Activated naive CD8-positive, alpha-beta T cell (primary cell): Measurements from ENCODE around the gene CTU2.

Experiments used
- H3K27ac Mint-ChIP-seq: one replicate; pipeline ENCODE4 v1.8.0; 2021; ENCODE audit warnings: mixed read lengths
- H3K27me3 Mint-ChIP-seq: one replicate; pipeline ENCODE4 v1.8.0; 2021; ENCODE audit warnings: mixed read lengths
- H3K36me3 Mint-ChIP-seq: one replicate; pipeline ENCODE4 v1.8.0; 2021; ENCODE audit warnings: mixed read lengths
- H3K4me1 Mint-ChIP-seq: one replicate; pipeline ENCODE4 v1.8.0; 2021; ENCODE audit warnings: low read depth, mixed read lengths
- H3K4me3 Mint-ChIP-seq: one replicate; pipeline ENCODE4 v1.8.0; 2021; ENCODE audit warnings: mild to moderate bottlenecking, mixed read lengths
- H3K9me3 Mint-ChIP-seq: one replicate; pipeline ENCODE4 v1.8.0; 2021; ENCODE audit warnings: low read depth, mixed read lengths

CTU2 gene

DNA sequence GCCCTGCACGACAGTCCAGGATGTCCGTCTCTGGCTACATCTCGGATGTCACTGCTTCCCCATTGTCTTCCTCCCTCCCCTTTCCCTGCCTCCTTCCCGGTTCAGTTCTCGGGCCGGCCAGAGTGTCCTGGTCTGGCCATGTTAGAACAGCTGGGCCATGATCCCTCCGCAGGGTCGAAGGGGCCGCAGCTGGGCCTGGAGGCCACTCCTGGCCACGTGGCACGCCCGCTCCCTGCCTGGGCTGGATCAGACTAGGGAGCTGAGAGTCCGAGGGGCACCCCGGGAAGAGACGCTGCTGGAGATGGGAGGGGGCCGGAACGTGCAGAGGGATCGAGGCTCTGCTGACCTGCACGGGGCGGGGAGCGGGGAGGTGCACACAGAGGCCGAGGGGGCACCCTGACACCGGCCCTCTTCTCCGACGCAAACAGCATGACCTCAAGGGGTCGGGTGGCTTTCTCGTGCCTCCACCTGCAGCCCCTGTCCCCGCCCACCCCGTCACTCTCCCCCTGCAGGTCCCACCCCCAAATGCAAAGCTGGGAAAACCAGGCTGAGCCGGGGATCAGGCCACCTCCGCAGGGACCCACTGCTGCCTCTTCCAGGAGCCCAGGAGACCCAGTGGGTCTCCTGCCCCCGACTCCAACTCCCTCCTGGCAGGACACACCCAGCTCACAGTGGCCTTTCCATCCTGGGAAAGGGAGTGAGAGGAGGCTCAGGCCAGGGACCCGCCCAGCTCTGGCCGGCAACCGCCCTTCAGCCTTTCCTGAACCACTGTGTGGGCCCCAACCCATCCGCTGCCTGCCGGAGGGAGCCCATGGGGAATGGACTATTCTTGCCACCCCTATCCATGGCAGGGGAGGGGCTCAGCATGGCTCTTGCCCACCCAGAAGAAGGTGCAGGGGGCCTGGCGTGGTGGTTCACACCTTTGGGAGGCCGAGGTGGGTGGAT is 38.5 kb downstream of the CTU2 start:
- Mint-ChIP-seq H3K4me3 (no peak overlapping the region), H3K36me3 (no peaks in the 10 kb centered on the region), H3K4me1 (peaks cover 23% of the 10 kb centered on the region), H3K9me3 (no peaks in the 10 kb centered on the region), H3K27me3 (no peaks in the 10 kb centered on the region), H3K27ac (no peak overlapping the region)

- Mint-ChIP-seq H3K36me3 (no peaks in the 10 kb centered on the region), H3K9me3 (no peaks in the 10 kb centered on the region), H3K4me1 (peaks cover 23% of the 10 kb centered on the region), H3K27ac (no peak overlapping the region), H3K27me3 (no peaks in the 10 kb centered on the region), H3K4me3 (no peak overlapping the region)
Observed at GRCh38 chr16:88746506-88746905, 40.2 kb downstream of the CTU2 start.

DNA sequence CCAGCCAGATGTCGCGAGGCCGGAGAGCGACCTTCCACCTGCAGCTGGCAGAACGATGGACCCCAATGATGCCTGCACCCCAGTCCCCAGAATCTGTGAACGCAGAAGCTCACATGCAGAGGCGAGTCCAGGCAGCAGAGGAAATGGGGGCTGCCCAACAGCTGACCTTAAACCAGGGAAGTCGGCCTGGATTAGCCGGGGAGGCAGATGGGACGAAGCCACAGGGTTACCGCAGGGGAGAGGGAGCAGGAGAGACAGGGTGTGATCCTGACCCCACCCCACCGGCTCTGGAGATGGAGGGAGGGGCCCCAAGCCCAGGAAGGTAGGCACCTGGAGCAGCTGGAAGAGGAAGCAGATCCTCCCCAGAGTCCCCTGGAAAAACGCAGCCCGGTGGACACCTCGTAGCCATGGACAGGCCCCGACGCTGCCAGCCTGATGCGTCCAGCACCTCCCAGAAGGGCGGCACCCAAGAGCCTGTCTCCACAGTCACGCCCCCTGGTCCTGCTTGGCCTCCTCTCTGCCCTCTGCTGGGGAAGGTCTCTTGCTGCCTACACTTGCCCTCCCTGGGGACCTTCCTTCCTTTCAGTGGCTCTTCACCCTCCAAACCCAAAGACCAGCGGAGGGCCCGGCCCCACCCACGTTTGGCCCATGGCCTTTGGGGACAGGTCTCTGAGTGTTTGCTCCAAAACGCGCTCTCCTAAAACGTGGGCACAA is 41.4 kb downstream of the CTU2 start:
- H3K4me3 Mint-ChIP-seq: no peak overlapping the region
- H3K36me3 Mint-ChIP-seq: no peaks in the 10 kb centered on the region
- H3K27me3 Mint-ChIP-seq: no peaks in the 10 kb centered on the region
- no peaks in the 10 kb centered on the region for H3K9me3 Mint-ChIP-seq
- H3K27ac Mint-ChIP-seq: no peak overlapping the region
- H3K4me1 Mint-ChIP-seq: peaks cover 23% of the 10 kb centered on the region

- no peak overlapping the region for H3K27ac Mint-ChIP-seq
- no peaks in the 10 kb centered on the region for H3K27me3 Mint-ChIP-seq
- H3K36me3 Mint-ChIP-seq: no peaks in the 10 kb centered on the region
- H3K4me1 Mint-ChIP-seq: peaks cover 23% of the 10 kb centered on the region
- H3K4me3 Mint-ChIP-seq: no peak overlapping the region
- H3K9me3 Mint-ChIP-seq: no peaks in the 10 kb centered on the region
Observed at GRCh38 chr16:88748364-88748763, 42.1 kb downstream of the CTU2 start.

- no peaks in the 10 kb centered on the region for H3K27me3 Mint-ChIP-seq
- H3K4me1 Mint-ChIP-seq: peaks cover 14% of the 10 kb centered on the region
- H3K27ac Mint-ChIP-seq: no peak overlapping the region
- no peaks in the 10 kb centered on the region for H3K9me3 Mint-ChIP-seq
- H3K4me3 Mint-ChIP-seq: no peak overlapping the region
- no peaks in the 10 kb centered on the region for H3K36me3 Mint-ChIP-seq
Observed at GRCh38 chr16:88749358-88749757, 43.1 kb downstream of the CTU2 start.

GRCh38 chr16:88750854-88751253 is 44.6 kb downstream of the CTU2 start:
- H3K27me3 Mint-ChIP-seq: no peaks in the 10 kb centered on the region
- no peak overlapping the region for H3K27ac Mint-ChIP-seq
- H3K4me1 Mint-ChIP-seq: peaks cover 7% of the 10 kb centered on the region
- H3K4me3 Mint-ChIP-seq: no peak overlapping the region
- H3K9me3 Mint-ChIP-seq: no peaks in the 10 kb centered on the region
- H3K36me3 Mint-ChIP-seq: no peaks in the 10 kb centered on the region

GRCh38 chr16:88752386-88753002 is 46.2 kb downstream of the CTU2 start:
- Mint-ChIP-seq H3K9me3 (no peaks in the 10 kb centered on the region), H3K36me3 (no peaks in the 10 kb centered on the region), H3K4me3 (no peak overlapping the region), H3K27ac (no peak overlapping the region), H3K27me3 (no peaks in the 10 kb centered on the region), H3K4me1 (peaks cover 2% of the 10 kb centered on the region)

- H3K4me3 Mint-ChIP-seq: no peak overlapping the region
- H3K27ac Mint-ChIP-seq: no peak overlapping the region
- H3K9me3 Mint-ChIP-seq: no peaks in the 10 kb centered on the region
- H3K36me3 Mint-ChIP-seq: no peaks in the 10 kb centered on the region
- H3K4me1 Mint-ChIP-seq: peaks cover 2% of the 10 kb centered on the region
- no peaks in the 10 kb centered on the region for H3K27me3 Mint-ChIP-seq
Observed at GRCh38 chr16:88753191-88753590, 46.9 kb downstream of the CTU2 start.

DNA sequence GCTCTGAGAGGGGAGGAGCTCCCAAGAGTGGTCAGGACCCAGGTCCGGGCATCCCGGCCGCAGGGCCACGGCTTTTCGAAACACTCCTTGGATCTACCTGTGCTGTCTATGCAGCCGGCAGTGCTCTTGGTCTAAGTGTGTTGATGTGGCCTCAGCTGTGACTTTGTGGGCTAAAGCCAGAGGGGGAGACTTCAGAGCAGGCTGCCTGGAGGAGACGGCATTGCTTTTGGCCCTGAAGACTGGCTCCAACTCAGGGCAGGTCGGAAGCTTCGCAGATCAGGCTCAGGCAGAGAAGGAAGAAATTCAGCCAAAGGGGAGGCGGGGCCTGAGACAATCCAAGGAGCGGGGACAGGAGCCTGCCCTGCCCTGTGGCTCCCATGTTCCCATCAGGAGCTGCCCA is 47.3 kb downstream of the CTU2 start:
- Mint-ChIP-seq H3K27me3 (no peaks in the 10 kb centered on the region), H3K4me3 (no peak overlapping the region), H3K9me3 (no peaks in the 10 kb centered on the region), H3K4me1 (peaks cover 2% of the 10 kb centered on the region), H3K27ac (no peak overlapping the region), H3K36me3 (no peaks in the 10 kb centered on the region)

DNA sequence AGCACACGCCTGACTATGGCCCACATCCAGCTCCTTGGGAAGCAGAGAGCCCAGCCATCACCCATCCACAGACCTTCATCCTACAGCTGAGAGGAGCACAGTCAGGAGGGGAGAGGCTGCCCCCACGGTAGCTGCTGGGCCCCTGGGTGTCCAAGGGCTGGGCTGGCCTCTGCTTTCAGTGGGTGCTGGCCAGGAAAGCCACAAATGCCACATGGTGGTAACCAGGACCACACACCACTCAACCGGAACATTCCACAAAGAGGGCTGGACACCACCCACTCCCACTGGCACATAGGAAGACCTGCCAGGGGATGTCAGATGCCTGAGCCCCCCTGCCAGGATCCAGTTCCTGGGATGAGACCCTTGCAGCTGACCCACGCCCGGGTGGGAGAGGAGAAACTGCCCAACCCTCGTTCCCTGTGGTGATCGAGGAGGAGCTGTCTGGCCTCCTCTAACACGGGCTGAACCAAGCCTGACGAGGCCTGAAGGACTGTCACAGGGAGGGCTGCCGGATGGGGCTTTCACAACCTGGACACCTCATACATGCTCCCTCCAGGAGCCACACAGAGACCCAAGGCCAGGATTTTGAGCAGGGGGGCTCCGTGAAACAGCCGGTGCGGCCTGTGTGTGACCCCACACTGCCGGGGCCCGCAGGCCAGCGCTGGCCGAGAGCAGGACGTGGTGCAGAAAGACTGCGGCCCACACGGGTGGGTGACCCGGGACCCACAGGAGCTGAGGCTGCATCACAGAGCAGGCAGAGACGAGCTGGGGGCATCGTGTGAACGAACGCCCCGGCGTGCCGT is 48.0 kb downstream of the CTU2 start:
- H3K4me1 Mint-ChIP-seq: peaks cover 5% of the 10 kb centered on the region
- no peaks in the 10 kb centered on the region for H3K27me3 Mint-ChIP-seq
- no peaks in the 10 kb centered on the region for H3K9me3 Mint-ChIP-seq
- no peak overlapping the region for H3K4me3 Mint-ChIP-seq
- no peaks in the 10 kb centered on the region for H3K36me3 Mint-ChIP-seq
- no peak overlapping the region for H3K27ac Mint-ChIP-seq

- H3K36me3 Mint-ChIP-seq: no peaks in the 10 kb centered on the region
- H3K4me1 Mint-ChIP-seq: peaks cover 7% of the 10 kb centered on the region
- no peaks in the 10 kb centered on the region for H3K27me3 Mint-ChIP-seq
- H3K9me3 Mint-ChIP-seq: no peaks in the 10 kb centered on the region
- no peak overlapping the region for H3K27ac Mint-ChIP-seq
- no peak overlapping the region for H3K4me3 Mint-ChIP-seq
Observed at GRCh38 chr16:88754912-88755744, 48.8 kb downstream of the CTU2 start.

DNA sequence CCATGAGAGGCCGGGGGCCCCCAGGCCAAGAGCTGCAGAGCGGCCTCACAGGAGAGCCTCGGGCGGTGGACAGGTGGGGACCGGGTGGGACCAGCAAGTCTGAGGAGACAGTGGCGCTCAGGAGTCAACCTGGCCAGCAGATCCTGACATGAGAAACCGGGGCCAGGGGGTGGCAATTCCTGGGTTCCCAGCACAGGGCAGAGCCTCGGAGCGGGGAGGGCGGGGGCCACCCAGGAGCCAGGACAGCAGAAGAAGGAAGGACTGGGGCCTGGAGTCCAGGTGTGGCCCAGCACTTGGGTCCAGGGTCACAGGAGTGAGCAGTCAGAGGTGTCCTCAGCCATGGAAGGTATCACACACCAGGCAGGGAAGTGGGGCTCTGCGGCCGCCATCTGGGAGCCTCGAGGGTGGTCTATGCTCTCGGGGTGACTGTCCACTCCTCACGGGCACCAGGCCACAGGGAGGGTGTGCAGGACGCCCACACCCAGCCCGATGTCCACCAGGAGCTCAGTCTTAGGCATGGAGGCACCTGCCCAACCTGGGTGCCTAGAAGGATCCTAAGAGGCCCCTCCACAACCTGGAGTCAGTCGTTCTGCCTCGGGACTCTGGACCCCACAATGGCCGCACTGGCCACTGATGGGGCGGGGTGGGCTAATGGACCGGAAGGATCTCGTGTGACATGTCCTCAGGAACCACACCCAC is 49.6 kb downstream of the CTU2 start:
- no peaks in the 10 kb centered on the region for H3K27me3 Mint-ChIP-seq
- no peaks in the 10 kb centered on the region for H3K9me3 Mint-ChIP-seq
- H3K4me3 Mint-ChIP-seq: no peak overlapping the region
- no peak overlapping the region for H3K27ac Mint-ChIP-seq
- no peaks in the 10 kb centered on the region for H3K36me3 Mint-ChIP-seq
- peaks cover 7% of the 10 kb centered on the region for H3K4me1 Mint-ChIP-seq

- no peaks in the 10 kb centered on the region for H3K9me3 Mint-ChIP-seq
- H3K4me3 Mint-ChIP-seq: no peak overlapping the region
- H3K27ac Mint-ChIP-seq: no peak overlapping the region
- H3K27me3 Mint-ChIP-seq: no peaks in the 10 kb centered on the region
- no peaks in the 10 kb centered on the region for H3K36me3 Mint-ChIP-seq
- H3K4me1 Mint-ChIP-seq: peaks cover 9% of the 10 kb centered on the region
Observed at GRCh38 chr16:88758227-88758943, 52.1 kb downstream of the CTU2 start.
